Measurements from ENCODE around the gene FLII. TPM values are rescaled to one million over a fixed set of nuclear protein-coding genes. Genes with fewer than 3 reads are reported as not detected.
A peak's percentile ranks its signal among the peaks of the same experiment; 100 is the strongest.
"Not testable (repeated sequence)": the region's sequence is repeated elsewhere in the genome, so short reads cannot be mapped to it uniquely, and the experiment has no call there.

FLII gene
- total RNA-seq, 2 donors from 2014 or later, result 232 to 306 TPM

GRCh38 chr17:18224053-18224386, 34.5 kb downstream of the FLII start:
- TF ChIP-seq CTCF (IDR thresholded peaks at IDR 0.05), result no peak
- Histone ChIP-seq H3K27me3 (no peaks in the 10 kb centered on the region), H3K9me3 (no peaks in the 10 kb centered on the region), H3K27ac (peak overlapping the region; percentile 51 to 73), H3K4me1 (peaks cover 0 to 26% of the 10 kb centered on the region in 2 donors), H3K36me3 (no peaks in the 10 kb centered on the region), H3K4me3 (no peak overlapping the region)
- DNase-seq (ENCODE audit: low spot score), result no peak

DNA sequence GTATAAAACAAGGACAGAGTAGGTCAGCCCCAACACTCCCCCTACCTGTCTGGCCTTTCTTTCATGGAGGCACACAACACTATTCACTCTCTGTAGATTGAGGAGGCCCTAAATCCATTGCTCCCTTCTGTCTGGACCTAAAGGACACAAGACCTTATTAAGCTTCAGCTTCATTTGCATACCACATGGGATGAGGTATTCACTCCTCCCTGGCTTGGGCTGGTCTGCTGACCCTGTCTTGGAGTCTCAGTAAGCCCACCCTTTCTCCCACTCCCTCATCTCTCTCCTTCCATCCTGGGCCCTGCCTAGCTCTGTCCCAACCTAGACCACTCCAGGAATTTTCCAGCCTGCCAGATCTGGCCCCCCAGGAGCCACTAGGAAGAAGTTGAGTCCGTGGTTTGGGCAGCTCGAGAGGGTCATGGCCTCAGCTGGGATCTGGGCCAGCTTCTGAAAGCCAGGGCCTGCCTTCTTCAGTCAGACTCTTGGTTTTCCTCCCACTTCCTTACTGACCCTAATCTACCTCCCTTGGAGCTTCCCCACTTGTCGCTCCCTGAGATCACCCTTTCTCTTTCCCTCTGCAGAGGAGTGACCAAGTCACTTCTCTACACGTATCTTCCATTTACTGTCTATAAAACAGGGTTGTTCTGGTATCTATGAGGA, 39.7 kb downstream of the FLII start:
- H3K27ac ChIP-seq, result no peak overlapping the region
- no peak for TF ChIP-seq CTCF (IDR thresholded peaks at IDR 0.05)
- no peaks in the 10 kb centered on the region for H3K36me3 ChIP-seq
- peaks cover 0 to 10% of the 10 kb centered on the region in 2 donors for H3K4me1 ChIP-seq
- no peak overlapping the region for H3K4me3 ChIP-seq
- DNase-seq (ENCODE audit: low spot score), result no peak
- no peaks in the 10 kb centered on the region for H3K9me3 ChIP-seq
- H3K27me3 ChIP-seq, result no peaks in the 10 kb centered on the region

GRCh38 chr17:18217412-18218015, 41.0 kb downstream of the FLII start:
- peak; percentile 91 to 97 for TF ChIP-seq CTCF (IDR thresholded peaks at IDR 0.05)
- H3K27me3 ChIP-seq, result no peaks in the 10 kb centered on the region
- no peak overlapping the region for H3K4me3 ChIP-seq
- H3K9me3 ChIP-seq, result no peaks in the 10 kb centered on the region
- H3K36me3 ChIP-seq, result no peaks in the 10 kb centered on the region
- H3K4me1 ChIP-seq, result peaks cover 0 to 10% of the 10 kb centered on the region in 2 donors
- no peak overlapping the region for H3K27ac ChIP-seq
- peak; percentile 81 for DNase-seq (ENCODE audit: low spot score)

- not testable (repeated sequence) for H3K27me3 ChIP-seq; H3K9me3 ChIP-seq; H3K4me3 ChIP-seq; H3K27ac ChIP-seq; H3K4me1 ChIP-seq; H3K36me3 ChIP-seq; DNase-seq (ENCODE audit: low spot score)
Measured at GRCh38 chr17:18216906-18217305, 41.6 kb downstream of the FLII start.

GRCh38 chr17:18213666-18214270, 44.8 kb downstream of the FLII start:
- H3K36me3 ChIP-seq, result peaks cover 24% of the 10 kb centered on the region
- no peak for TF ChIP-seq CTCF (IDR thresholded peaks at IDR 0.05)
- H3K27me3 ChIP-seq, result no peaks in the 10 kb centered on the region
- no peak overlapping the region for H3K4me3 ChIP-seq
- H3K9me3 ChIP-seq, result no peaks in the 10 kb centered on the region
- no peak overlapping the region for H3K27ac ChIP-seq
- peaks cover 0 to 3% of the 10 kb centered on the region in 2 donors for H3K4me1 ChIP-seq
- DNase-seq (ENCODE audit: low spot score), result no peak

DNA sequence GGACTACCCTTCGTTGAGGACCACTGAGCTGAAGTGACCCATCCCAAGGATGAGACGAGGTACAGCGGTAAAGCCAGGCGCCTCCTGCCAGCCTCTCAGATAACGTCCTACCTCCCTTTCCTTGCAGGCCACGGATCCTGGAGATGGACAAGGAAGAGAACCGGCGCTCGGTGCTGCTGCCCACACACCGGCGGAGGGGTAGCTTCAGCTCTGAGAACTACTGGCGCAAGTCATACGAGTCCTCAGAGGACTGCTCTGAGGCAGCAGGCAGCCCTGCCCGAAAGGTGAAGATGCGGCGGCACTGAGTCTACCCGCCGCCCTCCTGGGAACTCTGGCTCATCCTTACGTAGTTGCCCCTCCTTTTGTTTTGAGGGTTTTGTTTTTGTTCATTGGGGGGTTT, 50.4 kb downstream of the FLII start:
- peaks cover 50% of the 10 kb centered on the region for H3K36me3 ChIP-seq
- H3K9me3 ChIP-seq, result no peaks in the 10 kb centered on the region
- H3K4me3 ChIP-seq, result no peak overlapping the region
- H3K27me3 ChIP-seq, result no peaks in the 10 kb centered on the region
- no peak for DNase-seq (ENCODE audit: low spot score)
- no peak for TF ChIP-seq CTCF (IDR thresholded peaks at IDR 0.05)
- H3K27ac ChIP-seq, result no peak overlapping the region
- H3K4me1 ChIP-seq, result peaks cover 0 to 3% of the 10 kb centered on the region in 2 donors
